SK-N-MC (cell line): ENCODE data around the gene SAA4.
"Not testable (repeated sequence)": the region's sequence is repeated elsewhere in the genome, so short reads cannot be mapped to it uniquely, and the experiment has no call there.

ENCODE experiments used
- DNase-seq: peaks from one replicate; pipeline ENCODE4 v3.0.0-alpha.2; 2011; ENCODE audit warnings: low read depth, low spot score
- H3K27ac ChIP-seq: fragments of 200-600 bp; sonication (generic); 2 replicates; pipeline ENCODE4 v1.5.1; 2016; ENCODE audit warnings: mixed run types
- H3K36me3 ChIP-seq: fragments of 200-600 bp; sonication (generic); 2 replicates; pipeline ENCODE4 v1.6.1; 2017; ENCODE audit warnings: antibody characterized with exemption, low read length, mixed read lengths; ENCODE audit not compliant: insufficient read depth
- H3K4me3 ChIP-seq: fragments of 200-600 bp; sonication (generic); 2 replicates; pipeline ENCODE4 v1.5.1; 2016
- H3K9ac ChIP-seq: fragments of 200-600 bp; sonication (generic); 2 replicates; pipeline ENCODE4 v1.8.0; 2017; ENCODE audit warnings: mixed run types, mixed read lengths; ENCODE audit not compliant: insufficient read length
- H3K9me3 ChIP-seq: fragments of 200-600 bp; sonication (generic); 2 replicates; pipeline ENCODE4 v1.6.1; 2017; ENCODE audit warnings: low read depth, mild to moderate bottlenecking, antibody characterized with exemption, low read length, moderate library complexity, mixed read lengths
- EZH2 ChIP-seq: fragments of 200-600 bp; sonication (generic); IDR thresholded peaks from one replicate; pipeline ENCODE4 v1.6.1; 2017; ENCODE audit warnings: antibody characterized with exemption
- FOXP2 ChIP-seq: optimal IDR thresholded peaks from 2 replicates; pipeline ENCODE3; 2011; ENCODE audit warnings: mild to moderate bottlenecking, moderate library complexity; ENCODE audit not compliant: insufficient read depth; ENCODE audit errors: extremely low read length, control extremely low read depth
- POLR2AphosphoS5 ChIP-seq: IDR thresholded peaks from 2 replicates; pipeline ENCODE4 v1.6.1; 2012; ENCODE audit warnings: mild to moderate bottlenecking, low read depth, low read length, borderline replicate concordance

The SAA4 gene

DNA sequence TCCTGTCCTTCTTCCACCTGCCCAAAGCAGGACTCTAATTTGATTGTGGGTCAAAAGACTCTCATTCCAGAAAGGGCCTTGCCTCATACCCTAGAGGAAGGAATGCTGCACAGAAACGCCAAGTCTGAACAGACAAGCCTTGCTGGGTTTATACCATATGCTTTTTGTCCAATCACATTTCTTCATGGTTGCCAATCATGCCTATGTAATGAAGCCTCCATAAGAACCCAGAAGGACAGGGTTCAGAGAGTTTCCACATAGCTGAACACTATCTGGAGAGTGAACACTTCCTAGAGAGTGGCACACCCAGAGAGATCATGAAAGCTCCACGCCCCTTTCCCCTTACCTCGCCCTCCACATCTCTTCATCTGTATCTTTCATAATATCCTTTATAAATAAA is 16.6 kb upstream of the SAA4 start:
- TF ChIP-seq FOXP2 (no peak), EZH2 (no peak), POLR2AphosphoS5 (no peak)
- Histone ChIP-seq H3K36me3 (no peaks in the 10 kb centered on the region), H3K9me3 (no peaks in the 10 kb centered on the region), H3K4me3 (no peak overlapping the region), H3K9ac (no peak overlapping the region), H3K27ac (no peak overlapping the region)
- no peak for DNase-seq

GRCh38 chr11:18248561-18248960 is 12.0 kb upstream of the SAA4 start, which contains the start of gene SAA2:
Gene SAA2 (minus strand): TSS chr11:18248668. CDS start chr11:18248011, 657 bp downstream.
- DNase-seq = no peak
- no peaks in the 10 kb centered on the region for H3K9me3 ChIP-seq
- H3K9ac ChIP-seq = no peak within 1 kb of the TSS
- H3K4me3 ChIP-seq = no peak within 1 kb of the TSS
- no peak for TF ChIP-seq POLR2AphosphoS5
- TF ChIP-seq EZH2 = no peak
- no peak for TF ChIP-seq FOXP2
- H3K36me3 ChIP-seq = no peaks in the 10 kb centered on the region
- no peak within 1 kb of the TSS for H3K27ac ChIP-seq

- H3K9me3 ChIP-seq, H3K9ac ChIP-seq, DNase-seq, H3K36me3 ChIP-seq, H3K4me3 ChIP-seq, H3K27ac ChIP-seq: not testable (repeated sequence)
Observed at GRCh38 chr11:18247191-18247581, 10.6 kb upstream of the SAA4 start.

GRCh38 chr11:18246379-18247190 is 10.0 kb upstream of the SAA4 start:
- not testable (repeated sequence) for H3K9ac ChIP-seq, H3K36me3 ChIP-seq

DNA sequence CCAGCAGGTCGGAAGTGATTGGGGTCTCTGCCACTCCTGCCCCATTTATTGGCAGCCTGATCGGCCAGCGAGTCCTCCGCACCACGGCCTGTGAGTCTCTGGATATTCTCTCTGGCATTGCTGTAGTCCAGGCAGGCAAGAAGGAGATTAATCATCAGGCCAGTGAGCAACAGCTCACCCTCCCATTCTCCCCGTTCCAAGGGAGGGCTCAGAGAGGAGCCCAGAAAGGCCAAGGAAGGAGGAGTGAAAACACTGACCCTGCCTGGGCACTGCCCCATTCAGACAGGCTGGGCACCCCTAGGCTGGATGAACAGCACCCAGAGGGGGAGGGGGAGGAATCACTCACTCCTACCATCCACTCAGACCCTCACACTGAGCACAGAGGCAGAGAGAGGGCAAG is 8.8 kb upstream of the SAA4 start:
- Histone ChIP-seq H3K36me3 (no peaks in the 10 kb centered on the region), H3K4me3 (no peak overlapping the region), H3K27ac (no peak overlapping the region), H3K9ac (no peak overlapping the region), H3K9me3 (no peaks in the 10 kb centered on the region)
- no peak for DNase-seq
- TF ChIP-seq POLR2AphosphoS5 (no peak), EZH2 (no peak), FOXP2 (no peak)

More at GRCh38 chr11:18246379-18247190, 10.0 kb upstream of the SAA4 start:
- H3K27ac ChIP-seq, H3K9me3 ChIP-seq, DNase-seq, H3K4me3 ChIP-seq: not testable (repeated sequence)

GRCh38 chr11:18243783-18244362 is 7.3 kb upstream of the SAA4 start:
- no peak for TF ChIP-seq POLR2AphosphoS5
- no peak for TF ChIP-seq EZH2
- TF ChIP-seq FOXP2 = no peak
- Histone ChIP-seq H3K4me3 (no peak overlapping the region), H3K9me3 (no peaks in the 10 kb centered on the region), H3K27ac (no peak overlapping the region), H3K36me3 (no peaks in the 10 kb centered on the region), H3K9ac (no peak overlapping the region)
- peak; percentile 68 for DNase-seq

GRCh38 chr11:18239655-18240054 is 3.1 kb upstream of the SAA4 start:
- DNase-seq = no peak
- Histone ChIP-seq H3K9me3 (no peaks in the 10 kb centered on the region), H3K27ac (no peak overlapping the region), H3K4me3 (no peak overlapping the region), H3K36me3 (no peaks in the 10 kb centered on the region), H3K9ac (no peak overlapping the region)
- TF ChIP-seq FOXP2 = no peak
- no peak for TF ChIP-seq EZH2
- TF ChIP-seq POLR2AphosphoS5 = no peak

DNA sequence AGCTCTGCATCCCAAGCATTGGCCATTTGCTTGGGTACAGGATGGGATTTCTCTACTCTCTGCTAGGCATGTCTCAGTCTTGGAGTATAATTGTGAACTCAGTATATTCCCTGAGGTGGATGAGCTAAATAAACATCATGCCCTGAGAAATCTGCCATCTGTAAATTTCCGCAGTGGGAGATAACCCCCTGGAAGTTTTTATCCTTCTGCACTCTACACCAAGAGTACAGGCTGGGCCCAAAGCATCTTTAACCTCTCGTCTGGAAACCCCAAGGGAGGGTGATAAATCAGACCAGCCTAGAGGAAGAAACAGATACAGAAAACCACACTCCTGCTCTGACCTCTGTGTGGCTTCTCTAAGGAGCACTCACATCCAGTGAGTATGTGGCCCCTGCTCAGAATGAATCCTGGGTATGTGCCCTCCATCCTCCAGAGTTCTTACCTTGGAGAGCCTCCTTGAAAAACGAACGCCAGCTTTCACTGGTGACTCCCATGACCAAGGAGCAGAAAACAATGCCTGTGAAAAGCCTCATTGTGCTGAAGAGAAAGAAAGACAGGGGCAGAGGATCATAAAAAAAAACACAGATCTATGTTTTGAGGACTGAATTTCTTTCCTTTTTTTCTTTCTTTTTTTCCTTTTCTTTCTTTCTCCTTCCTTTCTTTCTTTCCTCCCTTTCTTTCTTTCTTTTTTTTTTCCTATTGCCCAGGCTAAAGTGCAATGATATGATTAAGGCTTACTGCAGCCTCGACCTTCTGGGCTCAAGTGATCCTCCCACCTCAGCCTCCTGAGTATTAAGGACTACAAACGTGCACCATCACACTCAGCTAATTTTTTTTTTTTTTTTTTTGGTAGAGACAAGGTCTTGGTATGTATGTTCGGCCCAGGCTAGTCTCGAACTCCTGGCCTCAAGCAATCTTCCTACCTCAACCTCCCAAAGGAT is 938 bp downstream of the SAA4 start:
- DNase-seq = no peak
- Histone ChIP-seq H3K4me3 (no peak overlapping the region), H3K9me3 (no peaks in the 10 kb centered on the region), H3K9ac (no peak overlapping the region), H3K36me3 (no peaks in the 10 kb centered on the region), H3K27ac (no peak overlapping the region)
- TF ChIP-seq EZH2 (no peak), FOXP2 (no peak), POLR2AphosphoS5 (no peak)
